Epithelial cell of proximal tubule (primary cell): Measurements from ENCODE around the gene P4HA2. TPM values are rescaled to one million over a fixed set of nuclear protein-coding genes. Genes with fewer than 3 reads are reported as not detected.
A peak's percentile ranks its signal among the peaks of the same experiment; 100 is the strongest.

Experiments
- DNase-seq: peaks from one replicate; pipeline ENCODE4 v3.0.0-alpha.2; 2011; ENCODE audit warnings: low read depth
- H3K4me3 ChIP-seq: 2 replicates; pipeline ENCODE4 v1.5.1; 2011; ENCODE audit warnings: low read depth, mild to moderate bottlenecking, low read length
- total RNA-seq: library from RNA; depleted of rRNA; stranded (reverse); fragments of >200 nt; gene quantifications from 2 replicates; pipeline ENCODE4 v1.2.3, GENCODE V29; 2015
- TF ChIP-seq, protein P1 (sequence below): conservative IDR thresholded peaks from 2 replicates; pipeline ENCODE4 v1.5.1; 2012; ENCODE audit warnings: low read depth, mild to moderate bottlenecking, low read length

P4HA2 gene
- total RNA-seq, 1 donor from 2014 or later: 92.0 TPM

DNA sequence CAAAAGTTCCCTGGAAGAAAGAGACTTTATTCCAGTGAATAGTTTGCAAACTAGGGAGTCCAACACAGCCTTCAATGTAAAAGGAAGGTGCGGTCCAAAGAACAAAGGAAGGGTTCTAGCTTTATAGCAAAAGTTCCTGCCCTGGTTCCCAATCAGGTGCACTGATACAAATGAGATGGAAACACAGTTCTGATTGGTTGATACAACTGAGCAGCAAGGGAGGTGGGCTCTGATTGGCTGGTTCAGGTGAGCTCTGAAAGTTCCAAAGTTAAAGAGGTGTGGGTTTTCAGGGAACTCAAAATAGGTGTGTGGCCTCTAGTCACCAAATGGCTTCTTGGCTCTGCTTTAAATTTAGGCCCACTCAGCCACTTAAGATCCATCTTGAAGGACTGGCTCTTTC lies 43.1 kb downstream of the P4HA2 start:
- H3K4me3 ChIP-seq: no peak overlapping the region
- no peak for DNase-seq
- TF ChIP-seq, protein P1, sequence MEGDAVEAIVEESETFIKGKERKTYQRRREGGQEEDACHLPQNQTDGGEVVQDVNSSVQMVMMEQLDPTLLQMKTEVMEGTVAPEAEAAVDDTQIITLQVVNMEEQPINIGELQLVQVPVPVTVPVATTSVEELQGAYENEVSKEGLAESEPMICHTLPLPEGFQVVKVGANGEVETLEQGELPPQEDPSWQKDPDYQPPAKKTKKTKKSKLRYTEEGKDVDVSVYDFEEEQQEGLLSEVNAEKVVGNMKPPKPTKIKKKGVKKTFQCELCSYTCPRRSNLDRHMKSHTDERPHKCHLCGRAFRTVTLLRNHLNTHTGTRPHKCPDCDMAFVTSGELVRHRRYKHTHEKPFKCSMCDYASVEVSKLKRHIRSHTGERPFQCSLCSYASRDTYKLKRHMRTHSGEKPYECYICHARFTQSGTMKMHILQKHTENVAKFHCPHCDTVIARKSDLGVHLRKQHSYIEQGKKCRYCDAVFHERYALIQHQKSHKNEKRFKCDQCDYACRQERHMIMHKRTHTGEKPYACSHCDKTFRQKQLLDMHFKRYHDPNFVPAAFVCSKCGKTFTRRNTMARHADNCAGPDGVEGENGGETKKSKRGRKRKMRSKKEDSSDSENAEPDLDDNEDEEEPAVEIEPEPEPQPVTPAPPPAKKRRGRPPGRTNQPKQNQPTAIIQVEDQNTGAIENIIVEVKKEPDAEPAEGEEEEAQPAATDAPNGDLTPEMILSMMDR: no peak

DNA sequence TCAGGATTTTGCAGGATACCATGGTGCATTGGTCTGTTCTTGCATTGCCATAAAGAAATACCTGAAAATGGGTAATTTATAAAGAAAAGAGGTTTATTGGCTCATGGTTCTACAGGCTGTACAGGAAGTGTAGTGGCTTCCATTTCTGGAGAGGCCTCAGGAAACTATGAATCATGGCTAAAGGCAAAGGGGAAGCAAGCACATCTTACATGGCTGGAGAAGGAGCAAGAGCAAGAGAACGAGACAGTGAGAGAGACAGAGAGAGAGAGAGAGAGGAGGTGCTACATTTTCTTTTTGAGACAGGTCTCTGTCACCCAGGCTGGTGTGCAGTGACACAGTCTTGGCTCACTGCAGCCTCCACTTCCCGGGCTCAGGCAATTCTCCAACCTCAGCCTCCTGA lies 43.9 kb downstream of the P4HA2 start:
- DNase-seq: no peak
- TF ChIP-seq, protein P1: no peak
- no peak overlapping the region for H3K4me3 ChIP-seq

DNA sequence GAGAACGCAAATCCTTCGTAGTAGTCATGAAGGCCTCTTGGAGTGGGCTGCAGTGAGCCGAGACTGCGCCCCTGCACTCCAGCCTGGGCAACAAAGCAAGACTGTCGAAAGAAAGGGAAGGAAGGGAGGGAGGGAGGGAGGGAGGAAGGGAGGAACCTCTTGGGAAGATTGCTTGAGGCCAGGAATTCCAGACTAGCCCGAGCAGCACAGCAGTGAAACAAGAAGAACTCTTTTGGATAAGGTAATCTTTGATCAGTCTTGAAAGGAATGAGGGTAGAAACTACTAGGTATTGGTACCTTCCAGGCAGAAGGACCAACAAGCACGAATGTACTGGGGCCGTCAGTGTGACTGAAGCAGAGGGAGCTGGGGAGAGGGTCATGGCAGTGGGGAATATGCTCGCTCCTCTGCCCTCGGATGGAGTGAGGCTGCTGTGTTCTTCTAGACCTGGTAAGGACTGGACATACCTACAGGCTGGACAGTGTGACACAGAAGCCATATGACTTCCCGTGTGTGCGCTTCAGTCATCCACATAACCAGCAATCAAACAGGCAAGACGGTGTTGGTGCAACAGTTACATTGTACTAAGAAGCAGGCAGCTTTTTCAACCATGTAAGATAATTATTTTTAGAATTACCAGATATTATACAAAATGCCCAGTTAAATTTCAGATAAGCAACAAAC lies 45.2 kb downstream of the P4HA2 start:
- no peak overlapping the region for H3K4me3 ChIP-seq
- no peak for DNase-seq
- TF ChIP-seq, protein P1: no peak

DNA sequence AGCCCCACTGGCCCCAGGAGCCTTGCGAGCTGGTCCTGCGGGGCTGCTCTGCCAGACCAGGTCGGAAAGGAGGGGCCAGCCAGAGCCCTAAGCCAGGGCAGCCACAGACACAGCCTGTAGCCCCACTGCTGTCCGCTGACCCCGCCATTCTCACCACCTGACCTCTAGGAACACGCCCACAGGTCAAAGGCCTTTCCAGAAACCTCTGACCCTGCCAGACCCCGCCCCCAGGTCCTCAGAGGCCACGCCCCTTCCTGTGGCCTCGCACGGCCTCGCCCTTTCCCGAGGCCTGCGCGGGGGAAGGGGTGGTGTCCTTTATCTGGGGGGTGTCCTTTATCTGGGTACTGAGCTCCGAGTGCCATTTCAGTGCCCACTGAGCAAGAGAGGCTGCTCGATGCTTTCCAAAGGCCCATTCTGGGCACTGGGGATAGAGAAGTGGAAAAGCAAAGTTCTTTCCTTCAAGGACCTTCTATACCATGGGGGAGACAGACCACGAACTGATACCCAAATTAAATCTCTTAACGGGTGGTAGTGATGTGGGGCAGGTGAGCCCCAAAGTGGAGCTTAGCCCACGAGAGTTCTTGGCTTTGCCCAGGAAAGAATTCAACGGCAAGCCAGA lies 46.5 kb downstream of the P4HA2 start:
- no peak overlapping the region for H3K4me3 ChIP-seq
- TF ChIP-seq, protein P1: no peak

DNA sequence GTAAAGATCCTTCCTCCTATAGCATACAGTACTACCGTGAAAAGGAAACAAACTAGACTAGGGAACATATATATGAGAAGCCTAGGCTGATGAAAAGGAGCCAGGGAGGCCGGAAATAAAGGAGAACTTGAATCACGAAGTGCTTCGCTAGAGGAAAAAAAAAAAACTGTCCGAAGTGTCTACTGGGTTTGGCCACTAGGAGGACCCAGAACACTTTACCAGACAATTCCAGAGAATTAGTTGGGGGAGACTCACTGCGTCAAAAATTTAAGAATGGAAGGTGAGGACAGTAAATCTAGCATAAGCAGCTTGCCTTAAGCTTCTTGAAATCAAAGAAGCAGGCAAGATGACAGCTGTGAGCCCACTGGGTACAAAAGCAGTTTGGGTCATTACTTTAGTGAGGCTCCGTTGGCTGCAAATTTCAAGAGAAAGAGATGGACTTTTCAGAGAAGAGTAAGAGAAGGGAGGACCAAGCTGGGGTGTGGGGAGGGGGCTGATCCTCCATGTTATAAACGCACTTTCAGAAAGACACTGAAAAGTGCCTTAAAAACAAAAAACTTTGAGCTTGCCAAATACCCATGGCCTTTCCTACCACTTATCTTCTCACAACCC lies 47.4 kb downstream of the P4HA2 start:
- DNase-seq: no peak
- TF ChIP-seq, protein P1: peak; percentile 85
- H3K4me3 ChIP-seq: no peak overlapping the region

More for the DNA sequence above, 46.5 kb downstream of the P4HA2 start:
- no peak for DNase-seq

DNA sequence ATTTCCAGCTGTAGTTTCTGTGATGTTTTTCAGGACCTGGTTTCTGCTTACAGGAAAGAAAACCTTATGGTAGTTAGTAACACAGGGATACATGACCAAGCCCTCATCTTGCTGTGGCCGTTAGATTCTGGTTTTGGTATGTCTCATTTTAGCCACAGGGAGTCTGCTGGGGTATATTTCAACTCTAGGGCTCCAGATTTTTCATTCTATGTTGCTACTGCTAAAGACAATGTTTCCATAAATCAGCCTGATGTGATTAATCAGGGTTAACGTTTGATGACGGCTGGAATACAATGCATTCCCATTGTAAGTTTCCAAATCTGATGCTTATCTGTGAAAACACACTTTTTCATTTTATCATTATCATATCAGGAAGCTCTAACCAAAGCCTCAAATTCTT lies 48.2 kb downstream of the P4HA2 start:
- no peak for DNase-seq
- TF ChIP-seq, protein P1: no peak
- no peak overlapping the region for H3K4me3 ChIP-seq
